B cell (primary cell): ENCODE measurements around the gene NDST1. TPM values are rescaled to one million over a fixed set of nuclear protein-coding genes. Genes with fewer than 3 reads are reported as not detected.

ENCODE experiments used
- ATAC-seq: fragments of 200-7000 bp; cut with Tn5 transposase; one replicate; pipeline ENCODE4 v1.10.0; 2021; ENCODE audit warnings: low read depth, mild to moderate bottlenecking, moderate number of reproducible peaks, moderate library complexity
- CTCF ChIA-PET: fragments of 350-600 bp; sonication (Branson Sonifier 250); formaldehyde crosslinking; loops from one replicate; lab custom pipeline; 2021; ENCODE audit warnings: antibody characterized with exemption, inconsistent platforms; lab: Charles Lee
- POLR2A ChIA-PET: fragments of 350-600 bp; sonication (Branson Sonifier 250); formaldehyde crosslinking; loops from one replicate; lab custom pipeline; 2021; ENCODE audit warnings: antibody characterized with exemption; lab: Charles Lee
- DNase-seq: peaks from one replicate; pipeline ENCODE4 v3.0.0; 2013
- H2AFZ ChIP-seq: 2 replicates; pipeline ENCODE4 v1.6.1; 2012; ENCODE audit warnings: mild to moderate bottlenecking, low read depth, low read length; ENCODE audit not compliant: insufficient read depth, poor library complexity, severe bottlenecking
- H3K27ac ChIP-seq, 2 donors: 1 replicate in 1 of 2; 2 replicates in 1 of 2; pipeline ENCODE4 v1.5.1; 2012 to 2013; ENCODE audit warnings: low read length in 2 of 2, mild to moderate bottlenecking in 2 of 2, moderate library complexity in 1 of 2
- H3K27me3 ChIP-seq, 4 experiments: fragments of 200-600 bp in 1 of 4; sonication (generic) in 1 of 4; replicated peaks in 1 of 4; 1 replicate in 2 of 4; 2 replicates in 2 of 4; pipeline versions ENCODE4 v1.6.1 to v1.7.0; 2013 to 2016; ENCODE audit warnings: low read length in 3 of 4, mild to moderate bottlenecking in 2 of 4, mixed read lengths in 1 of 4, moderate library complexity in 1 of 4; ENCODE audit not compliant: insufficient read depth in 4 of 4, control insufficient read depth in 3 of 4; ENCODE audit errors: control extremely low read depth in 1 of 4
- H3K36me3 ChIP-seq, 2 experiments: replicated peaks in 1 of 2; 1 replicate in 1 of 2; 2 replicates in 1 of 2; pipeline versions ENCODE4 v1.6.1 to v1.7.1; 2013; ENCODE audit warnings: low read length in 1 of 2; ENCODE audit not compliant: insufficient read depth in 2 of 2, control insufficient read depth in 1 of 2; ENCODE audit errors: control extremely low read depth in 1 of 2, extremely low read depth in 1 of 2
- H3K4me1 ChIP-seq, 2 donors: fragments of 200-600 bp in 1 of 2; sonication (generic) in 1 of 2; 1 replicate in 1 of 2; 2 replicates in 1 of 2; pipeline versions ENCODE4 v1.5.1 to v1.6.1; 2013 to 2017; ENCODE audit warnings: low read length in 2 of 2; ENCODE audit not compliant: control insufficient read depth in 2 of 2, insufficient read depth in 2 of 2
- H3K4me2 ChIP-seq: replicated peaks from 2 replicates; pipeline ENCODE3; 2012; ENCODE audit warnings: mild to moderate bottlenecking, low read depth, low read length; ENCODE audit not compliant: poor library complexity, severe bottlenecking
- H3K4me3 ChIP-seq, 5 experiments: fragments of 200-600 bp in 1 of 5; sonication (generic) in 1 of 5; 1 replicate in 3 of 5; 2 replicates in 2 of 5; pipeline versions ENCODE4 v1.5.1 to v1.7.0; 2011 to 2016; ENCODE audit warnings: low read length in 4 of 5, mild to moderate bottlenecking in 4 of 5, low read depth in 2 of 5, control low read depth in 1 of 5, moderate library complexity in 1 of 5; ENCODE audit not compliant: insufficient read depth in 1 of 5; ENCODE audit errors: control extremely low read depth in 1 of 5, extremely low read depth in 1 of 5
- H3K79me2 ChIP-seq: fragments of 200-600 bp; sonication (generic); one replicate; pipeline ENCODE4 v1.6.0; 2016; ENCODE audit warnings: low read length; ENCODE audit not compliant: control insufficient read depth, insufficient read depth
- H3K9ac ChIP-seq: fragments of 200-600 bp; sonication (generic); 2 replicates; pipeline ENCODE4 v1.6.1; 2017; ENCODE audit warnings: mild to moderate bottlenecking, low read length, moderate library complexity
- H3K9me3 ChIP-seq, 3 donors: one replicate each; pipeline versions ENCODE4 v1.6.1 to v1.7.1; 2013; ENCODE audit warnings: low read length in 2 of 3; ENCODE audit not compliant: control insufficient read depth in 2 of 3, insufficient read depth in 1 of 3; ENCODE audit errors: control extremely low read depth in 1 of 3
- H4K20me1 ChIP-seq: 2 replicates; pipeline ENCODE4 v1.6.0; 2012; ENCODE audit warnings: mild to moderate bottlenecking, low read length; ENCODE audit not compliant: insufficient read depth, control insufficient read depth, poor library complexity, severe bottlenecking
- H3K27ac Mint-ChIP-seq: one replicate; pipeline ENCODE4 v1.8.0; 2021; ENCODE audit warnings: mixed read lengths
- H3K27me3 Mint-ChIP-seq: one replicate; pipeline ENCODE4 v1.8.0; 2021; ENCODE audit warnings: mixed read lengths
- H3K4me1 Mint-ChIP-seq: one replicate; pipeline ENCODE4 v1.8.0; 2021; ENCODE audit warnings: mixed read lengths
- H3K4me3 Mint-ChIP-seq: one replicate; pipeline ENCODE4 v1.8.0; 2021; ENCODE audit warnings: mixed read lengths
- H3K9me3 Mint-ChIP-seq: one replicate; pipeline ENCODE4 v1.8.0; 2022; ENCODE audit warnings: mixed read lengths; ENCODE audit not compliant: insufficient read depth
- EZH2 ChIP-seq: IDR thresholded peaks from 2 replicates; pipeline ENCODE4 v1.6.1; 2012; ENCODE audit warnings: borderline replicate concordance, low read depth, mild to moderate bottlenecking, moderate library complexity, low read length; ENCODE audit not compliant: insufficient read depth, poor library complexity, severe bottlenecking
- WGBS: methylation state at CpG from one replicate; pipeline ENCODE4 v1.1.5; 2013; ENCODE audit warnings: missing lambda C conversion rate; ENCODE audit not compliant: insufficient coverage; 5-methylcytosine and 5-hydroxymethylcytosine counted together
- intact Hi-C: fragments of 100-400 bp; cut with micrococcal nuclease; formaldehyde crosslinking; loops from one replicate; pipeline ENCODE4 v1.10.0; 2022
- polyA plus RNA-seq: library from polyadenylated mRNA; depleted of rRNA; stranded (reverse); fragments of >200 nt; gene quantifications from 2 replicates; pipeline ENCODE4 v1.2.3, GENCODE V29; 2012
- total RNA-seq, 2 donors: library from RNA; stranded (reverse); fragments of 120-200 nt in 1 of 2; gene quantifications; 1 replicate in 1 of 2; 2 replicates in 1 of 2; pipeline versions ENCODE4 v1.2.3 to v1.2.4, GENCODE V29; 2013 to 2022
- TF ChIP-seq, protein P1 (sequence below): fragments of 200-600 bp; IDR thresholded peaks from one replicate; pipeline ENCODE4 v1.8.0; 2022; ENCODE audit warnings: antibody characterized with exemption, mild to moderate bottlenecking

Gene NDST1
- total and polyA plus RNA-seq, 2 donors (not counting 1 experiment from before 2014, with no cell fraction given): 4.3 to 7.0 TPM

- no peak overlapping the region for H3K27ac ChIP-seq
- Mint-ChIP-seq H3K27ac (no peak overlapping the region), H3K27me3 (no peaks in the 10 kb centered on the region), H3K4me3 (no peak overlapping the region), H3K9me3 (no peaks in the 10 kb centered on the region), H3K4me1 (no peaks in the 10 kb centered on the region)
- no peaks in the 10 kb centered on the region for H3K79me2 ChIP-seq
- ChIA-PET CTCF (interaction anchor here (0.7 to 1.0 kb wide), 2 partner anchors 79 to 81 kb away, joined by 3 read pairs; no protein-coding TSS in a partner anchor), POLR2A (no interaction called here)
- no peaks in the 10 kb centered on the region for H3K9me3 ChIP-seq
- TF ChIP-seq, protein P1, sequence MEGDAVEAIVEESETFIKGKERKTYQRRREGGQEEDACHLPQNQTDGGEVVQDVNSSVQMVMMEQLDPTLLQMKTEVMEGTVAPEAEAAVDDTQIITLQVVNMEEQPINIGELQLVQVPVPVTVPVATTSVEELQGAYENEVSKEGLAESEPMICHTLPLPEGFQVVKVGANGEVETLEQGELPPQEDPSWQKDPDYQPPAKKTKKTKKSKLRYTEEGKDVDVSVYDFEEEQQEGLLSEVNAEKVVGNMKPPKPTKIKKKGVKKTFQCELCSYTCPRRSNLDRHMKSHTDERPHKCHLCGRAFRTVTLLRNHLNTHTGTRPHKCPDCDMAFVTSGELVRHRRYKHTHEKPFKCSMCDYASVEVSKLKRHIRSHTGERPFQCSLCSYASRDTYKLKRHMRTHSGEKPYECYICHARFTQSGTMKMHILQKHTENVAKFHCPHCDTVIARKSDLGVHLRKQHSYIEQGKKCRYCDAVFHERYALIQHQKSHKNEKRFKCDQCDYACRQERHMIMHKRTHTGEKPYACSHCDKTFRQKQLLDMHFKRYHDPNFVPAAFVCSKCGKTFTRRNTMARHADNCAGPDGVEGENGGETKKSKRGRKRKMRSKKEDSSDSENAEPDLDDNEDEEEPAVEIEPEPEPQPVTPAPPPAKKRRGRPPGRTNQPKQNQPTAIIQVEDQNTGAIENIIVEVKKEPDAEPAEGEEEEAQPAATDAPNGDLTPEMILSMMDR: no peak
- H3K4me2 ChIP-seq: no peak overlapping the region
- no peak for DNase-seq
- whole genome bisulfite sequencing: 92% methylated on average over 7 of the region's 8 CpGs
- peaks cover 0 to 15% of the 10 kb centered on the region in 2 experiments for H3K36me3 ChIP-seq
- H4K20me1 ChIP-seq: no peaks in the 10 kb centered on the region
- intact Hi-C loops: no loop called here
- no peaks in the 10 kb centered on the region for H3K27me3 ChIP-seq
- no peak for ATAC-seq
- H3K9ac ChIP-seq: no peak overlapping the region
- no peak overlapping the region for H3K4me3 ChIP-seq
- no peaks in the 10 kb centered on the region for H3K4me1 ChIP-seq
- no peak overlapping the region for H2AFZ ChIP-seq
These were observed 30.3 kb downstream of the NDST1 start for GRCh38 chr5:150538007-150538917.

- no peak overlapping the region for H3K4me2 ChIP-seq
- ChIA-PET CTCF (interaction anchor here (0.7 to 1.0 kb wide), 3 partner anchors 74 to 82 kb away, joined by 3 read pairs; no protein-coding TSS in a partner anchor), POLR2A (no interaction called here)
- H3K27ac ChIP-seq: no peak overlapping the region
- H3K9me3 ChIP-seq: no peaks in the 10 kb centered on the region
- H3K4me3 ChIP-seq: no peak overlapping the region
- no peak overlapping the region for H2AFZ ChIP-seq
- H3K36me3 ChIP-seq: peaks cover 0 to 15% of the 10 kb centered on the region in 2 experiments
- Mint-ChIP-seq H3K27me3 (no peaks in the 10 kb centered on the region), H3K27ac (no peak overlapping the region), H3K4me1 (peaks cover under 1% of the 10 kb centered on the region), H3K4me3 (no peak overlapping the region), H3K9me3 (no peaks in the 10 kb centered on the region)
- H3K9ac ChIP-seq: no peak overlapping the region
- H3K79me2 ChIP-seq: no peaks in the 10 kb centered on the region
- H3K4me1 ChIP-seq: no peaks in the 10 kb centered on the region
- intact Hi-C loops: no loop called here
- no peaks in the 10 kb centered on the region for H3K27me3 ChIP-seq
- DNase-seq (no peak), ATAC-seq (no peak)
- 97% methylated on average over 4 of the region's 9 CpGs for WGBS
- TF ChIP-seq, protein P1: no peak
- TF ChIP-seq EZH2: no peak
- H4K20me1 ChIP-seq: no peaks in the 10 kb centered on the region
These were observed 31.3 kb downstream of the NDST1 start for GRCh38 chr5:150539206-150539605.
